Naive thymus-derived CD8-positive, alpha-beta T cell (primary cell): ENCODE data around the gene GALNT10. TPM values are rescaled to one million over a fixed set of nuclear protein-coding genes. Genes with fewer than 3 reads are reported as not detected.
A peak's percentile ranks its signal among the peaks of the same experiment; 100 is the strongest.
"Not testable (repeated sequence)": the region's sequence is repeated elsewhere in the genome, so short reads cannot be mapped to it uniquely, and the experiment has no call there.

Experiments used
- ATAC-seq, 2 donors: fragments of 150-1000 bp; cut with Tn5 transposase in 1 of 2; sonication (Bioruptor Pico), chemical (Tn5 transposase) in 1 of 2; 1 replicate in 1 of 2; 2 replicates in 1 of 2; pipeline ENCODE4 v1.10.0; 2021; ENCODE audit warnings: mild to moderate bottlenecking in 2 of 2, moderate library complexity in 2 of 2
- POLR2A ChIA-PET: fragments of 350-600 bp; sonication (Branson Sonifier 250); formaldehyde crosslinking; loops from one replicate; lab custom pipeline; 2021; ENCODE audit warnings: antibody characterized with exemption; lab: Charles Lee
- DNase-seq, 10 donors: peaks; one replicate each; pipeline versions ENCODE4 v3.0.0 to v3.0.0-alpha.2; 2020 to 2022
- H3K27ac Mint-ChIP-seq, 10 donors: one replicate each; pipeline ENCODE4 v1.8.0; 2020 to 2022; ENCODE audit warnings: mild to moderate bottlenecking in 10 of 10, mixed read lengths in 10 of 10, moderate library complexity in 4 of 10, inconsistent platforms in 1 of 10
- H3K27me3 Mint-ChIP-seq, 5 donors: one replicate each; pipeline ENCODE4 v1.8.0; 2021 to 2022; ENCODE audit warnings: mixed read lengths in 5 of 5
- H3K36me3 Mint-ChIP-seq, 3 donors: one replicate each; pipeline ENCODE4 v1.8.0; 2020 to 2022; ENCODE audit warnings: mixed read lengths in 3 of 3, mild to moderate bottlenecking in 2 of 3, inconsistent platforms in 1 of 3
- H3K4me1 Mint-ChIP-seq, 4 donors: one replicate each; pipeline ENCODE4 v1.8.0; 2021 to 2022; ENCODE audit warnings: mixed read lengths in 4 of 4
- H3K4me3 Mint-ChIP-seq, 10 donors: one replicate each; pipeline ENCODE4 v1.8.0; 2020 to 2022; ENCODE audit warnings: mild to moderate bottlenecking in 10 of 10, mixed read lengths in 10 of 10, moderate library complexity in 6 of 10, inconsistent platforms in 1 of 10
- H3K9me3 Mint-ChIP-seq, 9 donors: one replicate each; pipeline ENCODE4 v1.8.0; 2020 to 2022; ENCODE audit warnings: mixed read lengths in 9 of 9, mild to moderate bottlenecking in 3 of 9, inconsistent platforms in 1 of 9, moderate library complexity in 1 of 9
- polyA plus RNA-seq, 3 donors: library from polyadenylated mRNA; unstranded; fragments of 300-500 nt; fragmentation: Illumina TruSeq; gene quantifications; one replicate each; pipeline ENCODE4 v1.2.3, GENCODE V29; 2021
- total RNA-seq, 8 experiments: library from RNA in 2 of 8; stranded (reverse) in 2 of 8; gene quantifications; one replicate each; pipeline ENCODE4 v1.2.3 and lab custom pipeline; 2021 to 2026

The GALNT10 gene
- total and polyA plus RNA-seq, 5 experiments from 2014 or later = 6.9 to 51.1 (median 15.8) TPM

- H3K27ac Mint-ChIP-seq = no peak overlapping the region
- no peaks in the 10 kb centered on the region for H3K27me3 Mint-ChIP-seq
- peaks cover 0 to 14% (median 14%) of the 10 kb centered on the region in 3 donors for H3K36me3 Mint-ChIP-seq
- no peak overlapping the region for H3K4me3 Mint-ChIP-seq
- POLR2A ChIA-PET = no interaction called here
- DNase-seq (no peak), ATAC-seq (no peak)
- H3K9me3 Mint-ChIP-seq = no peaks in the 10 kb centered on the region
- peaks cover 0 to 8% (median 0%) of the 10 kb centered on the region in 4 donors for H3K4me1 Mint-ChIP-seq
Measured at GRCh38 chr5:154346427-154346826, 155.9 kb downstream of the GALNT10 start.

GRCh38 chr5:154349626-154350264 is 159.2 kb downstream of the GALNT10 start:
- ATAC-seq (no peak), DNase-seq (no peak)
- H3K27ac Mint-ChIP-seq = no peak overlapping the region
- POLR2A ChIA-PET = no interaction called here
- peaks cover 0 to 11% (median 11%) of the 10 kb centered on the region in 3 donors for H3K36me3 Mint-ChIP-seq
- no peak overlapping the region for H3K4me3 Mint-ChIP-seq
- no peaks in the 10 kb centered on the region for H3K27me3 Mint-ChIP-seq
- H3K4me1 Mint-ChIP-seq = peaks cover 0 to 14% (median 5%) of the 10 kb centered on the region in 4 donors
- no peaks in the 10 kb centered on the region for H3K9me3 Mint-ChIP-seq

DNA sequence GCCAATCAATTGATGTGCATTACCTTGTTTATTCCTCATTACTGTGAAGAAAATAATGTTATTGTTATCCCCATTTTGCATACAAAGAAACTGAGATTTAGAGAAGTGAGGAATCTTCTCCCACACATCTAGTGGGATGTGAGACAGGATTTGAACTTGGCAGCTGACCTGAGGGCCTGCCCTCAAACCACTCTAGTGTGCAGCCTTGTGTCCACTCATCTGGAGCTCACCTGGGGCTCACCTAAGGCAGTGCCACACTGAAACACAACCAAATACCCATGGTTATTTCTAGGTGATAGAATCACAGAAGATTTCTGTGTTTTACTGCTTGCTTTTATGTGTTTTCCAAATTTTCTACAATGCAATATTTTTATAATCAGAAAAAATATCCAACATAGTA is 160.6 kb downstream of the GALNT10 start:
- Mint-ChIP-seq H3K27me3 (no peaks in the 10 kb centered on the region), H3K9me3 (no peaks in the 10 kb centered on the region)
- POLR2A ChIA-PET = no interaction called here

GRCh38 chr5:154351566-154351965 is 161.0 kb downstream of the GALNT10 start:
- Mint-ChIP-seq H3K4me1 (peaks cover 0 to 18% (median 5%) of the 10 kb centered on the region in 4 donors), H3K27ac (no peak overlapping the region), H3K36me3 (peaks cover 0 to 6% (median 6%) of the 10 kb centered on the region in 3 donors), H3K27me3 (no peaks in the 10 kb centered on the region), H3K4me3 (no peak overlapping the region), H3K9me3 (no peaks in the 10 kb centered on the region)
- POLR2A ChIA-PET = no interaction called here
- ATAC-seq = no peak
- no peak for DNase-seq

More for the DNA sequence above, 160.6 kb downstream of the GALNT10 start:
- DNase-seq = no peak
- peaks cover 0 to 18% (median 5%) of the 10 kb centered on the region in 4 donors for H3K4me1 Mint-ChIP-seq
- ATAC-seq = no peak
- H3K4me3 Mint-ChIP-seq = no peak overlapping the region
- peaks cover 0 to 6% (median 6%) of the 10 kb centered on the region in 3 donors for H3K36me3 Mint-ChIP-seq
- H3K27ac Mint-ChIP-seq = no peak overlapping the region

GRCh38 chr5:154352960-154353548 is 162.5 kb downstream of the GALNT10 start:
- POLR2A ChIA-PET = interaction anchor here (0.6 kb wide), 1 partner anchor 109 kb away, joined by 4 read pairs; no protein-coding TSS in a partner anchor
- Mint-ChIP-seq H3K36me3 (peaks cover 0 to 6% (median 2%) of the 10 kb centered on the region in 3 donors), H3K9me3 (no peaks in the 10 kb centered on the region), H3K4me1 (peaks cover 0 to 18% (median 5%) of the 10 kb centered on the region in 4 donors), H3K27ac (no peak overlapping the region), H3K4me3 (no peak overlapping the region), H3K27me3 (no peaks in the 10 kb centered on the region)
- DNase-seq (no peak), ATAC-seq (no peak)

DNA sequence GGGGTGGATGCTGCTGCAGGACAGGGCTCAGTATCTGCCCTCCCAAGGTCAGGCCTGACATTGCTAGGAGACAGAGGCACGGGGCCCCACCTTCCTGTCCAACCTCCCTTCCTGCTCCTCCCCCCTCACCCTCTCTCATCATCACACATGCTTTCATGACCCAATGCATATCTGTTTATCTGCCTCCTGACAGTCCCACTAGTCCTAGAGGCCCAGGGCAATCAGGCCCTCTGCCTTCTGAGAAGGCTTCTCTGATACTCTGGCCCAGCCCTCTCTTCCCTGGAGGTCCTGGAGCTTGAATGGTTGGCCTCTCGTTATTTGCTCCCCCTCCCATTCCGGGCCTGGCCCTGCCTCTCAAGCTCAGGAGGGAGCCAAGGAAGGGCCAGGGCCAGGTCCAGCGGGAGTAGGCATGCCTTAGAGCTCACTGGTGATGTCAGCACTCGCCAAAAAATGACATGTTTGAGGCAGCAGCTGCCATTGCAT is 164.6 kb downstream of the GALNT10 start:
- no peak overlapping the region for H3K4me3 Mint-ChIP-seq
- no peaks in the 10 kb centered on the region for H3K9me3 Mint-ChIP-seq
- POLR2A ChIA-PET = no interaction called here
- no peak overlapping the region for H3K27ac Mint-ChIP-seq
- no peak for ATAC-seq
- no peaks in the 10 kb centered on the region for H3K27me3 Mint-ChIP-seq
- DNase-seq = no peak
- peaks cover 0 to 6% (median 1%) of the 10 kb centered on the region in 3 donors for H3K36me3 Mint-ChIP-seq
- peaks cover 0 to 17% (median 5%) of the 10 kb centered on the region in 4 donors for H3K4me1 Mint-ChIP-seq

DNA sequence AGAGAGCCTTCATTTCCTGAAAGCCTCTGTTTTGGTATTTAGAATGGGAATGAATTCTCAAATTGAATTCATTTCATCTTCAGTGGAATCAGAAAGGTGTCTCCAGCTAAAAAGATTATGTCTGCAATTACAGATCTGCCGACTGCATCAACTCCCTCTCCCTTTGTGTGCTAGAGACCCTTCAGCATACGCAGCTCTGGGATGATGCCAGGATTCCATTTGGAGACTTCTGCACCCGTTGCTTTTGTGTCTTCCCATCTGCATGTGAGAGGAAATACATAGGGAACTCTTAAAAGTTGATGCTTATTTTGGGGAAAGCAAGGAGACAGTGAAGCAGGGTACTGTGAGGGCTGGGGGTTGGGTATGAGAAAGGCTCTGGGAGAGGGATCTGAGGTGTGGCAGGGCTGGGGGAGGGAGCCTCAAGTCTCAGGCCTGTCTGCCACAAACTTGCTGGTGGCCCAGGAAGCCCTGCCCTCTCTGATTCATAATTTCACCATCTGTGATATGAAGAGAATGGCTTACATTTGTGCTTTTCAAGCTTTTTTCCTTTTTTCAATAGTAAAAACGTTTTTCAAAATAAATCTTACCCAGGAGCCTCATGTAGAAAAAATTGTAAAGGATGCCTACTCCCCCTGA is 165.6 kb downstream of the GALNT10 start:
- H3K4me1 Mint-ChIP-seq = peaks cover 0 to 16% (median 5%) of the 10 kb centered on the region in 4 donors
- no peak overlapping the region for H3K27ac Mint-ChIP-seq
- H3K36me3 Mint-ChIP-seq = peaks cover 0 to 6% (median 1%) of the 10 kb centered on the region in 3 donors
- POLR2A ChIA-PET = no interaction called here
- H3K27me3 Mint-ChIP-seq = no peaks in the 10 kb centered on the region
- no peak for DNase-seq
- H3K4me3 Mint-ChIP-seq = no peak overlapping the region
- no peaks in the 10 kb centered on the region for H3K9me3 Mint-ChIP-seq
- no peak for ATAC-seq

DNA sequence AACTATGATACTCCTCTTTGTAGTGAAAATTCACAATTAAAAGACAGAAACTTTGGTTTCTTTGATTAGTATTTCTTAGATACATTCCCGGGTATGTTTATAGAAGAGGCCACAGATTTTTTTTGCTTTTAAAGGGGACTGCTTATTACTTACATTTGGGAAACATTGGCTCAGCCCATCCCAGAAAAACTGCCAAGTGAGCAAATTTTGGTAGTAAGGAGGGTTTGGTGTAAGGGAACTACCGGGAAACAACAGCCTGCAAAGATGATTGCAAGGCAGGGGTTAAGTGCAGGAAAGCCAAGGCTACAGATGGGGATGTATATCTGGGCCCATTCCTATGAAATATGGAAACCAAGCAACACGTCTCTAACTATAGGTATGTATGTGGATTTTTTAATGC is 166.4 kb downstream of the GALNT10 start:
- DNase-seq (no peak), ATAC-seq (no peak)
- Mint-ChIP-seq H3K4me1 (peaks cover 0 to 14% (median 5%) of the 10 kb centered on the region in 4 donors), H3K27ac (no peak overlapping the region), H3K27me3 (no peaks in the 10 kb centered on the region), H3K36me3 (peaks cover 0 to 7% (median 1%) of the 10 kb centered on the region in 3 donors), H3K9me3 (no peaks in the 10 kb centered on the region), H3K4me3 (no peak overlapping the region)
- POLR2A ChIA-PET = no interaction called here

DNA sequence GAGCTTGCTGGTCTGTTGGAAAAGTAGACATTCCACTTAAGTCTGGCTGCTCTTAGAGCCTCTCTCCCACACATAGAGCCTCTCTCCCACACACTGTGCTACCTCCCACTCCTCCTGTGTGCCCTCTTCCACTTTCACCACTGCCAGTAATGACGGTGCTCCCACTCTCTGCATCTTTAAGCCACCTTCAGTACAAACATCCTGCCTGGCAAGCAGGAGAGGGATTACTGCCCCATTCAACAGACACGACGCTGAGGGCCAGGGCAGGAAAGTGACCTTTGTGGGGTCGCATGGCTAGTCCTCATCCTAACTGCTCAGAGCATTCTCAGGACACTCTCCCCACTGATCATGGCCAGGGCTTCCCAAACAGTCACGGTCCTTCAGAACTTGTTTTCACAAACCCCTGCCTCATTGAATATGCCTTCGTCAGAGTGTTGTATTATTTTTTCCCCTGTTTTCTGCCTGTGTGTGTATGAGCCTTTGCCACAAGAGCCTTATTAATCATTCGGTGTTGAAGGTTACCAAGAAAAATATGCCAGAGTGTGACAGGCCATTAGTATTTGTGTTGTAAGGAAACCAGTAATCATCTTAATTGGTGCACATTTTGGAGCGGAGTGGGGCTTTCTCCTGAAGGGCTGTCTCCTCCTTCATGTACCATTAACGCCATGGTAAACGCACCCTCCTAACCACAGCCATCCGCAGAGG is 168.1 kb downstream of the GALNT10 start:
- no peaks in the 10 kb centered on the region for H3K27me3 Mint-ChIP-seq
- peaks cover 0 to 9% (median 1%) of the 10 kb centered on the region in 3 donors for H3K36me3 Mint-ChIP-seq
- no peak for ATAC-seq
- H3K4me1 Mint-ChIP-seq = peaks cover 0 to 8% (median 4%) of the 10 kb centered on the region in 4 donors
- no peak for DNase-seq
- H3K4me3 Mint-ChIP-seq = peak overlapping the region in 1 of 10 donors; percentile 4
- POLR2A ChIA-PET = no interaction called here
- H3K9me3 Mint-ChIP-seq = no peaks in the 10 kb centered on the region
- H3K27ac Mint-ChIP-seq = peak overlapping the region in 1 of 10 donors; percentile 24

DNA sequence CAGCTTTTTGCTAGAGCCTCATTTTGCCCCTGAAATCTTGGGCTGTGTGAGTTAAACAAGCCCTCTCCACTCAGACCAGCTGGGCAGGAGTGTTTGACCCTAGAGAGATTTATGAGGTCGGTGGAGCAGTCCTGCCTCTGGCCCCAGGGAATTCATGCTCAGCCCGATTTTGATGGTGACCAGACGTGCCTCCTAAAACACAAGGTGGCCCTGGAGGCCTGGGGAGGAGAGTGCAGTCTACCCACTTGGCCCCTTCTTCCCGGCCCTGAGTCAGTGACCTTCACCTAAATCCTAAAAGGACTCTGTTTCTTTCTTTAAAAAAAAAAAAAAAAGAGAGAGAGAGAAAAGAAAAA is 168.7 kb downstream of the GALNT10 start:
- H3K4me3 Mint-ChIP-seq = no peak overlapping the region
- POLR2A ChIA-PET = no interaction called here
- peaks cover 0 to 6% (median 3%) of the 10 kb centered on the region in 4 donors for H3K4me1 Mint-ChIP-seq
- no peak for DNase-seq
- peak overlapping the region in 1 of 10 donors; percentile 24 for H3K27ac Mint-ChIP-seq
- H3K9me3 Mint-ChIP-seq = no peaks in the 10 kb centered on the region
- no peaks in the 10 kb centered on the region for H3K27me3 Mint-ChIP-seq
- peaks cover 0 to 9% (median 1%) of the 10 kb centered on the region in 3 donors for H3K36me3 Mint-ChIP-seq
- ATAC-seq = no peak

DNA sequence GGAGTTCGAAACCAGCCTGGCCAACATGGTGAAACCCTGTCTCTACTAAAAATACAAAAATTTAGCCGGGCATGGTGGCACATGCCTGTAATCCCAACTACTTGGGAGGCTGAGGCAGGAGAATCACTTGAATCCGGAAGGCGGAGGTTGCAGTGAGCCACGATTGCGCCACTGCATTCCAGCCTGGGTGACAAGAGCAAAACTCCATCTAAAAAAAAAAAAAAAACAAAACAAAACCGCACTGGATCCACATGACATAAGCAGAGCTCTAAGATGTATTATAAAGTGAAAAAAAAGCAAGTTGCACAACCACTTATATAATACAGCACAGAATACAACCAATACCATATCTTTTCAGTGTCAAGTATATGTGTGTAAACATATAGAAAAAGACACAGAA is 169.7 kb downstream of the GALNT10 start:
- H3K27ac Mint-ChIP-seq, H3K4me3 Mint-ChIP-seq, H3K4me1 Mint-ChIP-seq, H3K27me3 Mint-ChIP-seq, H3K36me3 Mint-ChIP-seq, ATAC-seq, POLR2A ChIA-PET, DNase-seq, H3K9me3 Mint-ChIP-seq: not testable (repeated sequence)

DNA sequence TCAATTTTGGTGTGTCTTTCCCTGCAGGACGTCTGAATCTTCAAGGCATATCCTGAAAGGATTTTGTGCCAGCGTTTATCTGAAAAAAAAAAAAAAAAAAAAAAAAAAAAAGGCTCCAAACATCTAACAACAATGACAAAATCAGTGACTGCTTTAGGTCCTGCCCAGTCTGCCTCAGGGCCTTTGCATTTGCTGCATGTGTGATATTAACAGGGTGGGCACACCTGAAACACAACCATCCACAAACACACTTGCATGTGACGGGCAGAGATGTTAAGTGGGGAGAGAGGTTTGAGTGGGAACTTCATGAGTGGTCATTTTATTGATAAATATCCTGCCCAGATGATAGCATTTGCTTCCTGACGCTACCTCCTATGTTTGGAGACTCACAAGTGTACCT is 172.9 kb downstream of the GALNT10 start:
- DNase-seq (no peak), ATAC-seq (no peak)
- Mint-ChIP-seq H3K27ac (no peak overlapping the region), H3K27me3 (no peaks in the 10 kb centered on the region), H3K36me3 (peaks cover 0 to 12% (median 0%) of the 10 kb centered on the region in 3 donors), H3K9me3 (no peaks in the 10 kb centered on the region), H3K4me3 (no peak overlapping the region), H3K4me1 (peaks cover 0 to 6% (median 0%) of the 10 kb centered on the region in 4 donors)
- POLR2A ChIA-PET = interaction anchor here (0.7 kb wide), 1 partner anchor 532 kb away, joined by 3 read pairs; no protein-coding TSS in a partner anchor
